ENCODE data around the gene KATNBL1.

Gene KATNBL1

DNA sequence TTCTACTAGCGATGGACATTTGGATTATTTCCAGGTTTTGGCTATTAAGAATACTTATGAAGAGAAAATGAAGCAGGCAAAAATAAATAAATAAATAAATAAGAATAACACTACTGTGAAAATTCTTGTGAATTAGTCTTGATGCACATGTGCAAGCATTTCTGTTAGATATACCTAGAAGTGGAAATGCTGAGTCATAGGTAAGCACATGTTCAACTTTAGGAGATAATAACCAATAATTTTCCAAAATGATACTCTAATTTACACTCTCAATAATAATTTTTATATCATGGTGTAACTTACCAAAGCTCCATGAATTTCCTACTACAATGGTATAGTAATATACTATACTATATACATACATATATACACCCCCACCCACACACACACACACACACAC, 38.3 kb upstream of the KATNBL1 start:
- Histone ChIP-seq H3K27me3 (ENCODE audit: control insufficient read depth in 3 of 3, insufficient read depth in 3 of 3, low read depth in 1 of 3, low read length in 3 of 3) (no peaks in the 10 kb centered on the region), H2BK120ac (ENCODE audit: low read depth, low read length) (no peak overlapping the region), H3K9ac (ENCODE audit: low read depth, low read length, poor library complexity) (no peak overlapping the region), H3K4ac (ENCODE audit: low read length) (no peak overlapping the region), H3K79me1 (ENCODE audit: low read depth, low read length) (no peaks in the 10 kb centered on the region), H2AFZ (ENCODE audit: low read length) (no peak overlapping the region), H2BK15ac (ENCODE audit: low read length) (no peak overlapping the region), H3K4me2 (ENCODE audit: insufficient read depth, low read length, poor library complexity, severe bottlenecking) (no peak overlapping the region), H2BK12ac (ENCODE audit: low read length) (no peak overlapping the region), H3K4me3 (ENCODE audit: low read length in 2 of 2) (no peak overlapping the region), H3K27ac (replicated peaks; ENCODE audit: low read length) (no peak overlapping the region), H3K9me3 (replicated peaks in 1 of 2; ENCODE audit: control insufficient read depth in 2 of 2, insufficient read depth in 1 of 2, low read depth in 1 of 2, low read length in 2 of 2) (no peaks in the 10 kb centered on the region), H3K4me1 (ENCODE audit: control insufficient read depth in 2 of 2, insufficient read depth in 1 of 2, low read depth in 1 of 2, low read length in 2 of 2) (no peaks in the 10 kb centered on the region), H2AK5ac (ENCODE audit: low read depth, low read length) (no peak overlapping the region), H3K18ac (ENCODE audit: low read length) (no peak overlapping the region), H3K14ac (ENCODE audit: low read length) (no peak overlapping the region), H2BK5ac (ENCODE audit: low read length) (no peak overlapping the region), H3K23ac (ENCODE audit: low read depth, low read length, poor library complexity) (no peak overlapping the region), H4K8ac (ENCODE audit: low read depth, low read length) (no peak overlapping the region), H4K91ac (ENCODE audit: low read depth, low read length, poor library complexity) (no peak overlapping the region), H3K36me3 (replicated peaks in 1 of 2; ENCODE audit: control insufficient read depth in 2 of 2, insufficient read depth in 2 of 2, low read length in 2 of 2) (no peaks in the 10 kb centered on the region)
- no CpG with 5 or more reads among the region's 1 CpG for WGBS, 2 donors (ENCODE audit: extremely low coverage in 2 of 2, insufficient read length in 2 of 2, insufficient replicate concordance in 1 of 2)
- DNase-seq (ENCODE audit: low spot score): no peak

DNA sequence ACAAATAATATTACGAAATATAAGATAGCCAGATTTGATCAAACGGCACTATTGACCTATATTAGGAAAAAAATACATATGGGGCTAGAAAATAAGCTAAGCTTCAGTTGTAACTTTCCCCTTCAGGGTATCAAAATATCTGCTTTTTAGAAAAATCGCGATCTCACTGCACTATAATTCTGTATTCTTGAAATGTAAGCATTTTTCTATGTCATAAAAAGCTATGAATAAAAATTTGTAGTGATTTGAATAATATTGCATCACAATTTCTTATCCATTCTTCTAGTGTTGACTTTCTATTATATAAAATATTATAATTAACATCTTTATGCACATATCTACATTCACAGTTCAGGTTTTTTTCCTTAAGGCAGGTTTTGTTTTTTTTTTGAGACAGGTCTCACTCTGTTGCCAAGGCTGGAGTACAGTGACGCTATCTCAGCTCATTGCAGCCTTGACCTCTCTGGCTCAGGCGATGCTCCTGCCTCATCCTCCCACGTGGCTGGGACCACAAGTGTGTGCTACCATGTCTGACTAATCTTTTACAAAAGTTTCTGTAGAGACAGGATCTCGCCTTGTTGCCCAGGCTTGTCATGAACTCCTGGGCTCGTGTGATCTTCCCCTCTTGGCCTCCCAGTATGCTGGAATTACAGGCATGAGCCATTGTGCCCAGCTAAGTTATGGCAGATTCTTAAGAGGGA, 36.5 kb upstream of the KATNBL1 start:
- H4K91ac ChIP-seq (ENCODE audit: low read depth, low read length, poor library complexity): no peak overlapping the region
- no peaks in the 10 kb centered on the region for H3K9me3 ChIP-seq (replicated peaks in 1 of 2; ENCODE audit: control insufficient read depth in 2 of 2, insufficient read depth in 1 of 2, low read depth in 1 of 2, low read length in 2 of 2)
- DNase-seq (ENCODE audit: low spot score): no peak

DNA sequence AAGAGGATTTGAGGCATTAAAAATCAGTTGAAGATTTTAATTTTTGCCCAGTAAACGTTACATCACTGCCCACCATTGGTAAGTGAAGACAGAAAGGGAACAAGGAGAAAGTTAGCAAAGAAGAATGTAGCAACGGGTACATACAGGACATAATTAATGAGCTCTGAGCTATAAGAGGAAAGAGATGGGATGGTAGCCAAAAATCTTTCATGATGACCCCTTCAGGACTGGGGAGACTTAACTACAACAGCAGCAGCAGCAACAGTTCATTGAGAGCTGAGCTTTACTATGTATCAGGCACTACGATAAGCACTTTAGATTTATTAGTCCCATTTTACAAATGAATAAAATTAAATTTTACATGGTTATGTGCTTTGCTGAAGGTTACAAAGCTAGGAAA, 33.3 kb upstream of the KATNBL1 start:
- no peak overlapping the region for H3K23ac ChIP-seq (ENCODE audit: low read depth, low read length, poor library complexity)

More for the DNA sequence above, 36.5 kb upstream of the KATNBL1 start:
- no peak overlapping the region for H3K4me3 ChIP-seq (ENCODE audit: low read length in 2 of 2)
- H2BK12ac ChIP-seq (ENCODE audit: low read length): no peak overlapping the region
- no peak overlapping the region for H3K27ac ChIP-seq (replicated peaks; ENCODE audit: low read length)
- WGBS, 2 donors (ENCODE audit: extremely low coverage in 2 of 2, insufficient read length in 2 of 2, insufficient replicate concordance in 1 of 2): no CpG with 5 or more reads among the region's 9 CpGs
- H3K18ac ChIP-seq (ENCODE audit: low read length): no peak overlapping the region
- no peak overlapping the region for H2BK120ac ChIP-seq (ENCODE audit: low read depth, low read length)
- no peaks in the 10 kb centered on the region for H3K27me3 ChIP-seq (ENCODE audit: control insufficient read depth in 3 of 3, insufficient read depth in 3 of 3, low read depth in 1 of 3, low read length in 3 of 3)
- no peak overlapping the region for H3K23ac ChIP-seq (ENCODE audit: low read depth, low read length, poor library complexity)
- no peak overlapping the region for H2AFZ ChIP-seq (ENCODE audit: low read length)
- no peak overlapping the region for H3K9ac ChIP-seq (ENCODE audit: low read depth, low read length, poor library complexity)
- H3K4me2 ChIP-seq (ENCODE audit: insufficient read depth, low read length, poor library complexity, severe bottlenecking): no peak overlapping the region
- H3K79me1 ChIP-seq (ENCODE audit: low read depth, low read length): no peaks in the 10 kb centered on the region
- no peak overlapping the region for H4K8ac ChIP-seq (ENCODE audit: low read depth, low read length)
- H2AK5ac ChIP-seq (ENCODE audit: low read depth, low read length): no peak overlapping the region
- no peak overlapping the region for H2BK5ac ChIP-seq (ENCODE audit: low read length)
- H3K4ac ChIP-seq (ENCODE audit: low read length): no peak overlapping the region
- H3K36me3 ChIP-seq (replicated peaks in 1 of 2; ENCODE audit: control insufficient read depth in 2 of 2, insufficient read depth in 2 of 2, low read length in 2 of 2): no peaks in the 10 kb centered on the region
- no peak overlapping the region for H3K14ac ChIP-seq (ENCODE audit: low read length)
- no peak overlapping the region for H2BK15ac ChIP-seq (ENCODE audit: low read length)
- H3K4me1 ChIP-seq (ENCODE audit: control insufficient read depth in 2 of 2, insufficient read depth in 1 of 2, low read depth in 1 of 2, low read length in 2 of 2): no peaks in the 10 kb centered on the region

DNA sequence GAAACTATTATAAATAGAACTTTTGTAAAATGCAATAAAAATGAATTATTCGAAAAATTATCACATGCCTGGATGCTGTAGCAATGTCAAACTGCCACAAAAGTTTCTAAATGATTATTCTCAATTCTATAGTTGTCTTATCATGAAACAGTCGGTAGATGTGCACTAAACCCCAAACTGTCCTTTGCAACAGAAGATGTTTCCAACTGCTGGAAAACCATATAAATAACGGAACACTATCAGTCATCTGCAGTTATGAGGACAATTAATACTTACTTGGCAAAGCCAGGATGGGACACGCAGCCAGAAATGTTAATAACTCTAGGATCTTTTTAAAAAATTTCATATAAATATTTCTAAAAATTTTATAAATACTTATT, 32.4 kb upstream of the KATNBL1 start:
- Histone ChIP-seq H2BK120ac (ENCODE audit: low read depth, low read length) (no peak overlapping the region), H3K27me3 (ENCODE audit: control insufficient read depth in 3 of 3, insufficient read depth in 3 of 3, low read depth in 1 of 3, low read length in 3 of 3) (no peaks in the 10 kb centered on the region), H3K27ac (replicated peaks; ENCODE audit: low read length) (no peak overlapping the region), H3K9ac (ENCODE audit: low read depth, low read length, poor library complexity) (no peak overlapping the region), H3K36me3 (replicated peaks in 1 of 2; ENCODE audit: control insufficient read depth in 2 of 2, insufficient read depth in 2 of 2, low read length in 2 of 2) (peaks cover 0 to under 1% of the 10 kb centered on the region in 2 donors), H3K9me3 (replicated peaks in 1 of 2; ENCODE audit: control insufficient read depth in 2 of 2, insufficient read depth in 1 of 2, low read depth in 1 of 2, low read length in 2 of 2) (no peaks in the 10 kb centered on the region), H3K18ac (ENCODE audit: low read length) (no peak overlapping the region), H3K4ac (ENCODE audit: low read length) (no peak overlapping the region), H2AFZ (ENCODE audit: low read length) (no peak overlapping the region), H4K91ac (ENCODE audit: low read depth, low read length, poor library complexity) (no peak overlapping the region), H3K4me1 (ENCODE audit: control insufficient read depth in 2 of 2, insufficient read depth in 1 of 2, low read depth in 1 of 2, low read length in 2 of 2) (no peaks in the 10 kb centered on the region), H2BK15ac (ENCODE audit: low read length) (no peak overlapping the region), H3K23ac (ENCODE audit: low read depth, low read length, poor library complexity) (no peak overlapping the region), H4K8ac (ENCODE audit: low read depth, low read length) (no peak overlapping the region), H3K14ac (ENCODE audit: low read length) (no peak overlapping the region), H2BK5ac (ENCODE audit: low read length) (no peak overlapping the region), H2BK12ac (ENCODE audit: low read length) (no peak overlapping the region), H3K4me3 (ENCODE audit: low read length in 2 of 2) (no peak overlapping the region), H2AK5ac (ENCODE audit: low read depth, low read length) (no peak overlapping the region), H3K79me1 (ENCODE audit: low read depth, low read length) (no peaks in the 10 kb centered on the region), H3K4me2 (ENCODE audit: insufficient read depth, low read length, poor library complexity, severe bottlenecking) (no peak overlapping the region)
- WGBS, 2 donors (ENCODE audit: extremely low coverage in 2 of 2, insufficient read length in 2 of 2, insufficient replicate concordance in 1 of 2): no CpG with 5 or more reads among the region's 4 CpGs
- DNase-seq (ENCODE audit: low spot score): no peak

More for the DNA sequence above, 33.3 kb upstream of the KATNBL1 start:
- H3K4ac ChIP-seq (ENCODE audit: low read length): no peak overlapping the region
- H2AK5ac ChIP-seq (ENCODE audit: low read depth, low read length): no peak overlapping the region
- no peak overlapping the region for H2BK12ac ChIP-seq (ENCODE audit: low read length)
- H4K8ac ChIP-seq (ENCODE audit: low read depth, low read length): no peak overlapping the region
- no peaks in the 10 kb centered on the region for H3K4me1 ChIP-seq (ENCODE audit: control insufficient read depth in 2 of 2, insufficient read depth in 1 of 2, low read depth in 1 of 2, low read length in 2 of 2)
- no peak overlapping the region for H3K4me2 ChIP-seq (ENCODE audit: insufficient read depth, low read length, poor library complexity, severe bottlenecking)
- H3K36me3 ChIP-seq (replicated peaks in 1 of 2; ENCODE audit: control insufficient read depth in 2 of 2, insufficient read depth in 2 of 2, low read length in 2 of 2): no peaks in the 10 kb centered on the region
- no peak overlapping the region for H2BK15ac ChIP-seq (ENCODE audit: low read length)
- H2BK120ac ChIP-seq (ENCODE audit: low read depth, low read length): no peak overlapping the region
- H3K4me3 ChIP-seq (ENCODE audit: low read length in 2 of 2): no peak overlapping the region
- H2BK5ac ChIP-seq (ENCODE audit: low read length): no peak overlapping the region
- DNase-seq (ENCODE audit: low spot score): no peak
- H3K79me1 ChIP-seq (ENCODE audit: low read depth, low read length): no peaks in the 10 kb centered on the region
- no CpG with 5 or more reads among the region's 3 CpGs for WGBS, 2 donors (ENCODE audit: extremely low coverage in 2 of 2, insufficient read length in 2 of 2, insufficient replicate concordance in 1 of 2)
- H3K14ac ChIP-seq (ENCODE audit: low read length): no peak overlapping the region
- H2AFZ ChIP-seq (ENCODE audit: low read length): no peak overlapping the region
- no peak overlapping the region for H3K18ac ChIP-seq (ENCODE audit: low read length)
- no peaks in the 10 kb centered on the region for H3K9me3 ChIP-seq (replicated peaks in 1 of 2; ENCODE audit: control insufficient read depth in 2 of 2, insufficient read depth in 1 of 2, low read depth in 1 of 2, low read length in 2 of 2)
- no peak overlapping the region for H4K91ac ChIP-seq (ENCODE audit: low read depth, low read length, poor library complexity)
- no peaks in the 10 kb centered on the region for H3K27me3 ChIP-seq (ENCODE audit: control insufficient read depth in 3 of 3, insufficient read depth in 3 of 3, low read depth in 1 of 3, low read length in 3 of 3)
- no peak overlapping the region for H3K9ac ChIP-seq (ENCODE audit: low read depth, low read length, poor library complexity)
- no peak overlapping the region for H3K27ac ChIP-seq (replicated peaks; ENCODE audit: low read length)
